SU-DHL-6 (cell line): ENCODE results near the gene ITGB5.

Experiments
- CTCF ChIP-seq: fragments of 200-600 bp; sonication (generic); IDR thresholded peaks from one replicate; pipeline ENCODE4 v1.5.1; 2017; ENCODE audit warnings: antibody characterized with exemption, mild to moderate bottlenecking, low read length, moderate library complexity; ENCODE audit not compliant: insufficient read depth, poor library complexity, severe bottlenecking
- EZH2phosphoT487 ChIP-seq: fragments of 200-600 bp; sonication (generic), shearing (Covaris generic); conservative IDR thresholded peaks from 2 replicates; pipeline ENCODE4 v1.6.1; 2018; ENCODE audit warnings: mild to moderate bottlenecking, antibody characterized with exemption, low read length, moderate library complexity, mixed read lengths

- TF ChIP-seq CTCF (no peak), EZH2phosphoT487 (no peak)
Measured at GRCh38 chr3:124934577-124934976, 47.4 kb upstream of the ITGB5 start, which contains the start of gene MUC13.
